ENCODE results near the gene SLFN13.
"Not testable (repeated sequence)": the region's sequence is repeated elsewhere in the genome, so short reads cannot be mapped to it uniquely, and the experiment has no call there.

The SLFN13 gene

GRCh38 chr17:35448214-35448898 lies at the start of gene SLFN13:
Gene SLFN13, minus strand, starts transcription at chr17:35448766. Its CDS starts 3,086 bp downstream, at chr17:35445680.
- DNase-seq (ENCODE audit: low spot score), result peak; percentile 39

GRCh38 chr17:35496451-35497290 lies 48.1 kb upstream of the SLFN13 start:
- DNase-seq (ENCODE audit: low spot score), result no peak

- DNase-seq (ENCODE audit: low spot score), result no peak
Measured at GRCh38 chr17:35493040-35493439, 44.5 kb upstream of the SLFN13 start.

GRCh38 chr17:35491417-35491816 lies 42.9 kb upstream of the SLFN13 start:
- DNase-seq (ENCODE audit: low spot score), result no peak

- DNase-seq (ENCODE audit: low spot score), result no peak
Measured at GRCh38 chr17:35489944-35490343, 41.4 kb upstream of the SLFN13 start.

- DNase-seq (ENCODE audit: low spot score), result no peak
Measured at GRCh38 chr17:35488991-35489390, 40.4 kb upstream of the SLFN13 start.

- DNase-seq (ENCODE audit: low spot score), result no peak
Measured at GRCh38 chr17:35486920-35487732, 38.6 kb upstream of the SLFN13 start.

- no peak for DNase-seq (ENCODE audit: low spot score)
Measured at GRCh38 chr17:35479271-35479670, 30.7 kb upstream of the SLFN13 start.

GRCh38 chr17:35477248-35477647 lies 28.7 kb upstream of the SLFN13 start:
- DNase-seq (ENCODE audit: low spot score), result no peak

GRCh38 chr17:35476283-35476820 lies 27.8 kb upstream of the SLFN13 start:
- no peak for DNase-seq (ENCODE audit: low spot score)

- DNase-seq (ENCODE audit: low spot score), result no peak
Measured at GRCh38 chr17:35468475-35468874, 19.9 kb upstream of the SLFN13 start.

GRCh38 chr17:35467824-35468223 lies 19.3 kb upstream of the SLFN13 start:
- DNase-seq (ENCODE audit: low spot score), result no peak

GRCh38 chr17:35460354-35460851 lies 11.8 kb upstream of the SLFN13 start:
- DNase-seq (ENCODE audit: low spot score), result no peak

- DNase-seq (ENCODE audit: low spot score), result not testable (repeated sequence)
Measured at GRCh38 chr17:35454035-35454434, 5.5 kb upstream of the SLFN13 start.

- no peak for DNase-seq (ENCODE audit: low spot score)
Measured at GRCh38 chr17:35453171-35453570, 4.6 kb upstream of the SLFN13 start.

GRCh38 chr17:35449371-35449931 lies 885 bp upstream of the SLFN13 start:
- DNase-seq (ENCODE audit: low spot score), result no peak

- no peak for DNase-seq (ENCODE audit: low spot score)
Measured at GRCh38 chr17:35448899-35449227, 297 bp upstream of the SLFN13 start.

- no peak for DNase-seq (ENCODE audit: low spot score)
Measured at GRCh38 chr17:35447499-35447898, 1.1 kb downstream of the SLFN13 start.

- DNase-seq (ENCODE audit: low spot score), result no peak
Measured at GRCh38 chr17:35438433-35438832, 10.1 kb downstream of the SLFN13 start.

GRCh38 chr17:35433075-35433894 lies 15.3 kb downstream of the SLFN13 start:
- peak; percentile 40 for DNase-seq (ENCODE audit: low spot score)

Data from hematopoietic multipotent progenitor cell treated with erythropoietin and hydrocortisone succinate and interleukin-3 and kit ligand, for 17 days (in vitro differentiated cells).